Hepatocyte (in vitro differentiated cells): Measurements from ENCODE around the gene LEMD3.

Source experiments
- CTCF ChIP-seq: fragments of 200-600 bp; sonication (generic); IDR thresholded peaks from 2 replicates; pipeline ENCODE4 v1.5.1; 2016; ENCODE audit warnings: antibody characterized with exemption, mild to moderate bottlenecking; ENCODE audit not compliant: poor library complexity
- EZH2 ChIP-seq: fragments of 200-600 bp; sonication (generic); IDR thresholded peaks from 2 replicates; pipeline ENCODE4 v1.6.1; 2016; ENCODE audit warnings: antibody characterized with exemption, mild to moderate bottlenecking, borderline replicate concordance
- EZH2phosphoT487 ChIP-seq: fragments of 200-600 bp; sonication (generic); IDR thresholded peaks from one replicate; pipeline ENCODE4 v1.6.1; 2018; ENCODE audit warnings: antibody characterized with exemption, mild to moderate bottlenecking, low read depth, moderate library complexity; ENCODE audit not compliant: unreplicated experiment, severe bottlenecking

GRCh38 chr12:65263777-65264176 is 94.4 kb downstream of the LEMD3 start:
- TF ChIP-seq EZH2 (no peak), CTCF (no peak), EZH2phosphoT487 (no peak)
